Femur (tissue), 1 donor: ENCODE data around the gene TSEN34.

Experiments
- DNase-seq: peaks from one replicate; pipeline ENCODE4 v3.0.0-alpha.2; 2017

The TSEN34 gene

GRCh38 chr19:54191011-54191810, at the start of gene TSEN34:
Gene TSEN34 (plus strand): TSS chr19:54191308. CDS start chr19:54191365, 57 bp downstream.
- DNase-seq: peak; percentile 76

GRCh38 chr19:54141356-54141755, 49.8 kb upstream of the TSEN34 start:
- no peak for DNase-seq

DNA sequence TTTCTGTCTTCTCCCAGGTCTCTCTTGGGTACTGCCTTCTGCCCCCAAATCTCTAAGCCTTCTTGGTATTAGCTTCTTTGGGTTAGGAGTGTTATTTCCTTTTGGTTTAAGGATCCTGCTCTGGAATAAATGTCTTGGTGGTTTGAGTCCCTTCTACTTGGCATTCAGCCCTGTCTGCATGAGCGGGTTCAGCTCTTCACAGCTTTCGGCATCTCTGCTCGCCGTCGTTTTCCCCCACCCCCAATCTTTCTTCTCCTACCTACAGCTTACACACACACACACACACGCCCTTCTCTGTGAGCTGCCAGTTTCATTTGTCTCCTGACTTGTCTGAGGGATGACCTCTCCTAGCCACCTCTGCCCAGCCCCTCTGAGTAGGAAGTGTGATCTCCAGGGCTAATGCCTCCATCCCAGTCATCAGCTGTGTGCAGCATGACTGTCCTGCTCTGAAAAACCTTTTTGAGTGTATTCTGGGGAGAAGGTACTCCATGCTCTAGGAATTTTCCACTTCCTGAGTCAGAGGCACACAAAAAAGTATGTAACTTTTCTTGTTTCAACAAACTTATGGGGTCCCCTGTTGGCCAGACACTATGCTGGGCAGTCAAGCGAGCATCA, 48.8 kb upstream of the TSEN34 start:
- no peak for DNase-seq

DNA sequence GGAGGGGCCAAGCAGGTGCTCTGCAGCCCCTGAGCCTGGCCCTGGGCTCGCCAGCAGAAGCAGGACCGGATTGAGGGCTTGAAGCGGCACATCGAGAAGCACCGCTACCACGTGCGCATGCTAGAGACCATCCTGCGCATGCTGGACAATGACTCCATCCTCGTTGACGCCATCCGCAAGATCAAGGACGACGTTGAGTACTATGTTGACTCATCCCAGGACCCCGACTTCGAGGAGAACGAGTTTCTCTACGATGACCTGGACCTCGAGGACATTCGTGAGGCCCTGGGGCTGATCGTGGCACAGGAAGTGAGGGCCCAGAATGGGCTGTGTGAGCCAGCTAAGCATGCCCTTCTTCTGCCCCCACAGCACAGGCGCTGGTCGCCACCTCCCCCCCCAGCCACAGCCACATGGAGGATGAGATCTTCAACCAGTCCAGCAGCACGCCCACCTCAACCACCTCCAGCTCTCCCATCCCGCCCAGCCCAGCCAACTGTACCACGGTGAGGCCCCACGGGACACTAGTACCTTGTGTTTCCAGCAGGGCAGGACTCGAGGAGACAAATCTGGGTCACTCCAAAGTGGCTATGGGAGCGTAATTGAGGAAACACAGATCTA, 45.5 kb upstream of the TSEN34 start:
- no peak for DNase-seq

DNA sequence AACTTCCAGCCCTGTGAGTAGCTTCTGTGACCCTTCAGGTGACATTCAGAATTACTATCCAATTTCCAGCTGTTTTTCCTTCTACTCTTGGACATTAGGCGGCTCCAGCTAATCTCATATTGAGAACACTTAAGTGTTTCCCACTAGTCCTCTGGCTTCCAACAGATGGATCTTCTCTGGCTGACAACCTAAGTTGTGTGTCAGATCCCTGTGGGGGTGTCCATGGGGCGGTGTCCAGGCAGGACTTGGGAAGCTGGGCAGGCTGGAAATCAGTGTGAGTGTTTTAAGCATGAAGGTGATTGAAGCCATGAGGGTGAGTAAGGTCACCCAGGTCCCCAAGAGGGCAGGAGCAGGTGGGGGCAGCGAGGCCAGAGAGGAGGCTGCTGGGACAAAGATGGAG, 43.4 kb upstream of the TSEN34 start:
- no peak for DNase-seq

DNA sequence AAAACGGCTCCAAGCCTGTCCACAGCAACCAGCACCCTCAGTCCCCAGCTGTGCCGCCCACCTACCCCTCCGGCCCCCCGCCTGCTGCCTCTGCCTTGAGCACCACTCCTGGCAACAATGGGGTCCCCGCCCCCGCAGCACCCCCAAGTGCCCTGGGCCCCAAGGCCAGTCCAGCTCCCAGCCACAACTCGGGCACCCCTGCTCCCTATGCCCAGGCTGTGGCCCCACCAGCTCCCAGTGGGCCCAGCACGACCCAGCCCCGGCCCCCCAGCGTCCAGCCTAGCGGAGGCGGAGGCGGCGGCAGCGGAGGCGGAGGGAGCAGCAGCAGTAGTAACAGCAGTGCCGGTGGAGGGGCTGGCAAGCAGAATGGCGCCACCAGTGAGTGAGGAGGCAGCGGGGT, 43.0 kb upstream of the TSEN34 start:
- DNase-seq: no peak

DNA sequence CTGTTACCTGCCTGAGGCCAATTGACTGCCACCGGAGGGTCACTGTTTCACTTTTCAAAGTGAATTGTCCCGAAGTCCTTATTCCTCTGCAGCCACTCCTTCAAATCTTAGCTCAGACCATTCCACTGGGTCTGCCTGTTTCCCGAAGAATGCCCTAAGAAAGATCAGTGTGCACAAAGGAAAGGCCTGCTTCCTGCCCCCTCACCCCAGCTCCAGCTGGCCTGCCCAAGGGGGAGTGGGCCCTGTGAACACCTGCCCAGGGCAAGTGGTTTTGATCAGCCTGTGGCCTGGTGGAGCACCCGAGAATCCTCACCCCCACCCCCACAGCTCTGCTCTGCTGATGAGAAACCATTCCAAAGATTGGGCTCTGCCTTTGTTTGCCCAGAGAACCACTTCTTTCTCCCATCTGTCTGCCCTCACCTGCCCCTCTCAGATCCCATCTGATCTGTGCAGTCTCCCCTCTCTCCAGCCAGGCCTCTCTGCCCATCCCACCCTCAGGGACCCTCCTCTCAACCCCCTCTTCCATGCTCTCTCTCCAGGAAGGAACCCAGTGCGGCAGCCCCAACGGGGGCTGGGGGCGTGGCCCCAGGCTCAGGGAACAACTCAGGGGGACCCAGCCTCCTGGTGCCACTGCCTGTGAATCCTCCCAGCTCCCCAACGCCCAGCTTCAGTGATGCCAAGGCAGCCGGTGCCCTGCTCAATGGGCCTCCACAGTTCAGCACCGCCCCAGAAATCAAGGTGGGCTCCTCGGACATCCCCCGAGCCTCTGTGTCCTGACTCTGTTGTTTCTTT, 41.9 kb upstream of the TSEN34 start:
- no peak for DNase-seq

DNA sequence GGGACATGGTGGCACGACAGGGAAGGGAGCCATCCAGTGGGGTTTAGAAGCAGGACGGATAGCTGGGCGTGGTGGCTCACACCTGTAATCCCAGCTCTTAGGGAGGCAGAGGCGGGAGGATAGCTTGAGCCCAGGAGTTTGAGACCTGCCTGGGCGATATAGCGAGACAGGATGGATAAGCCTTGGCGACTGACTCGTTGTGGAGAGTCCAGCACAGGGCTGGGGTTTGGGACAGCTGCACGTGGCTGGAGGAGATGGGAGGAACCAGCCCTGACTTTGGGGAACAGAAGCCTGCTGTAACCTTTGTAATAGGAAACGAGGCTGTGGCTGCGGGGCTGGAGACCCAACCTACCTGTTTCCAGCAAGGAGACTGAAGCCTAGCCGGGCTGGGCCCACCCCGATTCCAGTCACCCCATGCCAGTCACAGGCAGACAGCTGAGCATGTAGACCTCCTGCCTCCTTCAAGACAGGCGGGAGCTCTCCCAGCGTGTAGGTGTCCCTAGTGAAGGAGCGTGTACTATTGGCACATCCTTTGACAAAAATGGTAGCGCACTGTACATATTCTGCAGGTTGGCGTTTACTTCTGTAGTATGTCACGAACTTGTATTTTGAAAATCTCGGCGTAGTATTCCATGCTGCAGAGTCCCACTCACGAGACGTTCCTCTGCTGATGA, 39.6 kb upstream of the TSEN34 start:
- DNase-seq: no peak

GRCh38 chr19:54152267-54152666, 38.8 kb upstream of the TSEN34 start:
- no peak for DNase-seq

GRCh38 chr19:54152878-54153524, 38.1 kb upstream of the TSEN34 start:
- DNase-seq: no peak

GRCh38 chr19:54153731-54154326, 37.3 kb upstream of the TSEN34 start:
- no peak for DNase-seq

DNA sequence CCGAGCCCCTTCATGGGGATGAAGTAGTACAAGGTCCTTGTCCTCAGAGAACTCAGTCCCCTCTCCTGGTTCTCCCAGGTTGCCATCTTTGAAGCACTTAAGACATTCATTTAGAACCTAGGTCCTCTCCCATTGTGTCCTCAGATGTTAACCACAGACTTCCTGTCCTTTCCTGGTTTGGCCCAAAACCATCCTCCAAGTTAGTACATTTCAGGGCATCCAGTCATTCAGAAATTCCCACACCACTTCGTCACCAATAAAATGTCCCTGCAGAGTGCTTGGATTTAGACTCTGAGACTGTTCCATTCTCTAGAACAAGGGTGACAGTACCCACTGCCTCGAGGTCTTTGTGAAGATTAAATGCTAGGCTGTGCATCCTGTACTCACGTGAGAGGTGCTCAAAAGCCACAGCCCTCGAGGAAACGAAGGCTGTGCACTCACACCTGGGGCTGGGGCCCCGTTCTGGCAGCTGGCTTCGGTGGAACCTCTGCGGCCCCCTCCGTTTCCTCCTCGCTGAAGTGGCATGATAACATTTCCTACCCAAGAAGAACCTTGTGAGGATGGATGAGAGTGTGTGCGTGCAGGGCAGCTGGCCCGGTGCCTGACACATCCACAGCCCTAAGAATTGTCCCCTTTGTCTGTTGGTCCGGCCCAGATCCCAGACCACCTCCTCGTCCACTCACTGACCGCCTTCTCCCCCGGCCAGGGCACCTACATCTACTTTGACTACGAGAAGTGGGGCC, 36.3 kb upstream of the TSEN34 start:
- no peak for DNase-seq

GRCh38 chr19:54155694-54156093, 35.4 kb upstream of the TSEN34 start:
- DNase-seq: no peak

DNA sequence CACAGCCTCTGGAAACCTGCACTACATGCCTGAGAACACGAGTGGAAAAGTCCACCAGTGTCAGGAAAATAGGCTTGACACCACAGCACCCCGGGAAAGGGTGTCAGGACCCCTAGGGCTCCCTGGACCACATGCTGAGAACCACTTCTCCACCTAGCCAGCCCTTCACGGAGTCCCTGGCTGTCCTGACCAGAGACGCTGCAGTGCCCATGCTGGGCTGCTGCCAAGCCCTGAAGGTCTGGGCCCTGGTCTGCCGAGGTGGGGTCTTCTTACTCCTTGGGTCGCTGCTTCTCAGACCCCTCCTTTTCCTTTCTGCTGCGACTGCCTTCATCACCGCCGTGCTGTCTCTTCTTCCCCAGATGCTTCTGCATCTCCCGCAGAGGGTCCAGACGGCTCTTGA, 34.6 kb upstream of the TSEN34 start:
- no peak for DNase-seq

- no peak for DNase-seq
These were observed 34.2 kb upstream of the TSEN34 start for GRCh38 chr19:54156953-54157352.

GRCh38 chr19:54158812-54159351, 32.2 kb upstream of the TSEN34 start:
- DNase-seq: no peak

DNA sequence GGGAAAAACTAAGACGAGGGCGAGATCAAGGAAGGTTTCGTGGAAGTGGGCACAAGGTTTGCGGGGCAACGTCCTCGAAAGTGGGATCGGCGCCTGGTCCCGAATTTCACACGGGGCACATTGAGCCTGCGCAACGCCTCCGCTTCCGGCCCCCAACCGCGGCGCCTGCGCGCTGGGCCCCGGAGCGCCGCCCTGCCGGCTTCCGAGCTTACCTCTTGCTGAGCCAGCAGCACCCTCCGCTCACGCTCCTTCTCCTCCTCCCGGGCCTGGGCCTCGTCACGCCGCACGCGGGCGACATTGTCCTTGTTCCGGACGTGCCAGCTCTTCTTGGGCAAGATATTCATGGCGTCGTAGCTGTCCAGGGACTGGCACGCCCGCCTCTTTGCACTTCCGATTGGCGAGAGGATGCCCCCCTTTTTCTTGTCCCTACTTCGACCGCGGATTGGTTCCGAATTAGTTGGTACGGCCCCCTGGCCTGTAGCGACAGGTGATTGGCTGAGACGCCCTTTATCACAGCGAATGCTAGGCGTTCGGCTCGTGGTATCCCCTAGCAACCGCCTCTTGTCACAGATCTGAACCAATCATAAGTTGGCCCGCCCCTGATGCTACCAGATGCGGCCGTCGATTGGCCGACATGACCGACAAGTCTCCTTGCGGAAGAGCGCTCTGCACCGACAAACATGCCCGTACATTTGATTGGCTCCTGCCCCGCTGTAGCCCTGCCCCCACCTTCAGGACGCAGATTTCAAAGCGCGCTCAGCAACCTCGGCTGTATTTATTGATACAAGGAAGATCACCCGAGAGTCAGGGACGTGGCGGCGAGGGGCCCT, 31.5 kb upstream of the TSEN34 start, which contains the start of gene LENG1:
LENG1 (minus strand) TSS at position 370 of the 830 bp plus-strand sequence; CDS start at position 344, 26 bp downstream.
- DNase-seq: peak; percentile 100

- DNase-seq: no peak
These were observed 30.8 kb upstream of the TSEN34 start for GRCh38 chr19:54160182-54160811.

GRCh38 chr19:54160854-54161253, 30.3 kb upstream of the TSEN34 start:
- DNase-seq: no peak
